Esophagus squamous epithelium (tissue), 5 donors: ENCODE measurements around the gene BHLHE23. TPM values are rescaled to one million over a fixed set of nuclear protein-coding genes. Genes with fewer than 3 reads are reported as not detected.

Experiments
- DNase-seq: peaks from one replicate; lab custom pipeline; 2025; lab: John Stamatoyannopoulos, UW
- H3K27ac ChIP-seq, 4 donors: fragments of 200-600 bp; sonication (generic); one replicate each; pipeline ENCODE4 v1.5.1; 2016 to 2019; ENCODE audit warnings: mild to moderate bottlenecking in 1 of 4
- H3K27me3 ChIP-seq, 4 donors: fragments of 200-600 bp; sonication (generic); 1 replicate in 3 of 4; 2 replicates in 1 of 4; pipeline versions ENCODE4 v1.5.1 to v1.6.0; 2017 to 2021; ENCODE audit warnings: antibody characterized with exemption in 1 of 4
- H3K36me3 ChIP-seq, 3 donors: fragments of 200-600 bp; sonication (generic); one replicate each; pipeline ENCODE4 v1.5.1; 2016 to 2019
- H3K4me1 ChIP-seq, 3 donors: fragments of 200-600 bp; sonication (generic); one replicate each; pipeline ENCODE4 v1.5.1; 2017 to 2019
- H3K4me3 ChIP-seq, 4 donors: fragments of 200-600 bp; sonication (generic); 1 replicate in 3 of 4; 2 replicates in 1 of 4; pipeline ENCODE4 v1.5.1; 2016 to 2019; ENCODE audit warnings: mild to moderate bottlenecking in 2 of 4, moderate library complexity in 1 of 4
- H3K9me3 ChIP-seq, 3 donors: fragments of 200-600 bp; sonication (generic); one replicate each; pipeline ENCODE4 v1.5.1; 2016 to 2019
- CTCF ChIP-seq, 6 experiments: fragments of 450-650 bp in 4 of 6; fragments of 200-600 bp in 2 of 6; sonication (generic) in 2 of 6; IDR thresholded peaks; one replicate each; pipeline ENCODE4 v1.5.1; 2016 to 2019; ENCODE audit warnings: antibody characterized with exemption in 6 of 6, mild to moderate bottlenecking in 4 of 6, moderate library complexity in 4 of 6
- POLR2A ChIP-seq, 4 donors: fragments of 450-650 bp; IDR thresholded peaks; one replicate each; pipeline ENCODE4 v1.6.1; 2017; ENCODE audit warnings: antibody characterized with exemption in 4 of 4, mild to moderate bottlenecking in 4 of 4, moderate library complexity in 3 of 4
- WGBS, 2 donors: methylation state at CpG; one replicate each; pipeline ENCODE4 v1.1.5; 2018; 5-methylcytosine and 5-hydroxymethylcytosine counted together
- intact Hi-C: fragments of 100-400 bp; cut with DNase I; formaldehyde crosslinking; loops from one replicate; pipeline ENCODE4 v1.15.0; 2022
- total RNA-seq, 4 donors: library from RNA; depleted of rRNA; stranded (reverse); fragments of >200 nt; gene quantifications; one replicate each; pipeline ENCODE4 v1.1.0, GENCODE V29; 2016
- donor health status: DM: yes; HTN: yes; CAD: no.

Gene BHLHE23
- total RNA-seq, 4 donors from 2014 or later: not detected

DNA sequence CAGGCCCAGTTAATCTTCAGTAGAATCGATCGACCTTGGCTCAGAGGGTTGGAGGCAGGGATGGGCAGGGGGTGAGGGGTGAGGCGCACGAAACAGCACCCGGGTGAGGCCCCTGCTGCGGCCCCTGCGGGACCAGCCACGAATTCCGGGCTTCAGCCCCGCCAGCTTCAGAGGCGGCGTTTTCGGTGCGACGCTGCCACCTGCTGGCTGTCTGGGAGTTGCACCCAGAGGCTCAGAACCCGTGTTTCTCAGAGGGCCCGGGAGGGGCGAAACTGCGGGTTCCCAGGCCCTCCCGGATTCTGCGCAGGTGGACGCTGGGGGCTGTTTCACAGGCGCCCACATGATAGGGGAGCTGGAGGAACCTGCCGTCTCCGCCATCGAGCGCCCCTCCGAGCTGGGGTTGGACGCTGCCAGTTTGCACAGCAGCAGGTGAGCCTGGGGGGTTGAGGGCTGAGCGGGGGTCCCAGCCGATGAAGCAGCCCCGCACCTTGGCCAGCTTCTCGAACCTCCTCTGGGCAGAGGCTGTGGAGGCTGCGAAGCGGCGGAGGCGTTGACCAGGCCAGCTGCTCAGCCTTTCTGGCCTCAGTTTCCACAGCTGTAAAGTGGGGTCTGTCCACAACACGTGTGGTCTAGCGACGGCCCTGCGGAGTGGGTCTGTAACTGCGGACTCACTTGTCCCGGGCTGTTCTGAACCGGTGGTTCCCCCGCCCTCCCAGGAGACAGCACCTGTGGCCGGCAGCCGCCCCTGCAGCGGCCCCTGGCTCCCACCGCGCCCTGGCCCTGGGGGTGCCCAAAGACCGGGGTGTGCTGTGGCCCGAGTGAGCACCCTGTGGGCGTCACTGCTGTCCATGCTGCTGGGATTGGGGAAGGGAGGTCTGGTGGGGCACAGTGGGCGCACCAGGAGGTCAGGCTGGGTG lies 2.5 kb upstream of the BHLHE23 start:
- peaks cover 50 to 100% (median 58%) of the 10 kb centered on the region in 4 donors for H3K27me3 ChIP-seq
- H3K9me3 ChIP-seq: peaks cover 0 to 16% (median 13%) of the 10 kb centered on the region in 3 donors
- 0% methylated on average over 4 of the region's 54 CpGs; no CpG with 5 or more reads in 1 of the 2 donors for WGBS, 2 donors
- peak overlapping the region in 2 of 4 donors; percentile 9 to 11 for H3K4me3 ChIP-seq
- H3K4me1 ChIP-seq: peaks cover 8 to 55% (median 23%) of the 10 kb centered on the region in 3 donors
- H3K36me3 ChIP-seq: no peaks in the 10 kb centered on the region
- no peak for DNase-seq
- H3K27ac ChIP-seq: no peak overlapping the region
- intact Hi-C loops: loop anchor here (10.0 kb wide), 1 partner anchor 115 kb away; no protein-coding TSS in a partner anchor
- TF ChIP-seq CTCF (IDR thresholded peaks at IDR 0.05): peak; percentile 92 to 96 (median 93)
- no peak for TF ChIP-seq POLR2A (IDR thresholded peaks at IDR 0.05)

- DNase-seq: no peak
- Histone ChIP-seq H3K36me3 (no peaks in the 10 kb centered on the region), H3K4me3 (peak overlapping the region in 2 of 4 donors; percentile 9 to 11), H3K9me3 (peaks cover 0 to 11% (median 8%) of the 10 kb centered on the region in 3 donors), H3K4me1 (peaks cover 8 to 55% (median 23%) of the 10 kb centered on the region in 3 donors), H3K27ac (no peak overlapping the region), H3K27me3 (peaks cover 53 to 100% (median 63%) of the 10 kb centered on the region in 4 donors)
- intact Hi-C loops: loop anchor here (10.0 kb wide), 1 partner anchor 114 kb away; no protein-coding TSS in a partner anchor
- WGBS, 2 donors: 3 to 7% methylated on average over 12 to 16 of the region's 21 CpGs
- no peak for TF ChIP-seq POLR2A (IDR thresholded peaks at IDR 0.05)
- TF ChIP-seq CTCF (IDR thresholded peaks at IDR 0.05): no peak
Observed at GRCh38 chr20:63008541-63009044, 1.8 kb upstream of the BHLHE23 start.

DNA sequence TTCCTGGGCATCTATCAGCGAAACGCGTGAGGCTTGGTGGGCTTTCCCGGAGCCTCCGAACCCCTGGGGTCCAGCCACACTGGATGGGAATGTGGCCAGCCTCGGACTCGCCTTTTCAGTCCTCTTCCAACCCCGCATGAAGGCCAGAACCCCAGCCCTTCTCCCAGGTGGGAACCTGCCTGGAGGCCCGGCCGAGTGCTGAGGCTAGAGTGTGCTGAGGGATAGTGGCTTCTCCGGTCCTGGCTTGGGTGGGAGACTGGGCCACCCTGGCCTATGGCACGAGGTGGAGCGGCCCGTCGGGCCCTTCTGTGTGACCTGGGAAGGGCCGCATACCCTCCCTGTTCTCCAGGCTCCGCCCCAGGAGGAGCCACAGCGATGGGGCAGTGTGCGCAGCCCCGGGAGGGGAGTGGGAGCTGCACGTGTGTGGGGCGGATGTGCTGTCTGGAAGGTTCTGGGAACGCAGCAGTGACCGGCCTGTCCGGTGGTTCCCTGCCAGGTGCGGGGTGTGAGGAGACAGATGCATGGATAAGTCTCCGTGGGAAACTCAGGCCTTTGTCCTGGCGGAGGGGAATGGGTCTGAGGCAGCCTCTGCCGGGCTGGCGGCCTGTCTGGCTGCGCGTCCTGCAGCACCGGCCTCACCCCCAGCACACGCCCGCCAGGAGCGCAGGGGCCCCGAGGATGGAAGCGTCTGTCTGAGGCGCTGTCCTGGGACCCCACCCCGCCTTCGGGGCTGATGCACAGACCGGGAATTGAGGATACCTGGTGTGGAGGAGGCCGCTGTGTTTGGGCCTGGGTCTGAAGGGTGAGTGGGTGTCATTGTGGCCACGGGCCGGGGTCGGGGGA lies 1.1 kb upstream of the BHLHE23 start:
- intact Hi-C loops: loop anchor here (10.0 kb wide), 1 partner anchor 113 kb away; no protein-coding TSS in a partner anchor
- H3K27ac ChIP-seq: no peak overlapping the region
- no peak overlapping the region for H3K4me3 ChIP-seq
- no peak for DNase-seq
- TF ChIP-seq CTCF (IDR thresholded peaks at IDR 0.05): no peak
- TF ChIP-seq POLR2A (IDR thresholded peaks at IDR 0.05): no peak
- peaks cover 0 to 4% (median 4%) of the 10 kb centered on the region in 3 donors for H3K9me3 ChIP-seq
- H3K27me3 ChIP-seq: peaks cover 58 to 100% (median 68%) of the 10 kb centered on the region in 4 donors
- 3 to 16% methylated on average over 7 to 11 of the region's 46 CpGs for WGBS, 2 donors
- peaks cover 8 to 55% (median 23%) of the 10 kb centered on the region in 3 donors for H3K4me1 ChIP-seq
- no peaks in the 10 kb centered on the region for H3K36me3 ChIP-seq

- intact Hi-C loops: loop anchor here (10.0 kb wide), 1 partner anchor 113 kb away; no protein-coding TSS in a partner anchor
- no peak overlapping the region for H3K27ac ChIP-seq
- DNase-seq: no peak
Observed at GRCh38 chr20:63007360-63007645, 539 bp upstream of the BHLHE23 start.

More at GRCh38 chr20:63007360-63007645, 539 bp upstream of the BHLHE23 start:
- no peak overlapping the region for H3K4me3 ChIP-seq
- 0% methylated on average over 2 of the region's 24 CpGs; no CpG with 5 or more reads in 1 of the 2 donors for WGBS, 2 donors
- peaks cover 58 to 100% (median 70%) of the 10 kb centered on the region in 4 donors for H3K27me3 ChIP-seq
- TF ChIP-seq CTCF (IDR thresholded peaks at IDR 0.05) (no peak), POLR2A (IDR thresholded peaks at IDR 0.05) (no peak)
- peaks cover 8 to 55% (median 23%) of the 10 kb centered on the region in 3 donors for H3K4me1 ChIP-seq
- H3K9me3 ChIP-seq: no peaks in the 10 kb centered on the region
- no peaks in the 10 kb centered on the region for H3K36me3 ChIP-seq
